ES-I3 (cell line): ENCODE results near the gene ART5.
"Not testable (repeated sequence)": the region's sequence is repeated elsewhere in the genome, so short reads cannot be mapped to it uniquely, and the experiment has no call there.

Experiments
- H3K36me3 ChIP-seq: 2 replicates; pipeline ENCODE4 v1.6.1; 2013; ENCODE audit warnings: mild to moderate bottlenecking, low read length, control low read depth, moderate library complexity; ENCODE audit not compliant: insufficient read depth
- H3K4me1 ChIP-seq: 2 replicates; pipeline ENCODE4 v1.6.1; 2013; ENCODE audit warnings: mild to moderate bottlenecking, control low read depth, low read length; ENCODE audit not compliant: insufficient read depth
- H3K9ac ChIP-seq: 2 replicates; pipeline ENCODE4 v1.6.1; 2013; ENCODE audit warnings: low read depth, mild to moderate bottlenecking, low read length, moderate library complexity
- H3K9me3 ChIP-seq: 2 replicates; pipeline ENCODE4 v1.6.1; 2013; ENCODE audit warnings: mild to moderate bottlenecking, low read length, moderate library complexity; ENCODE audit not compliant: control insufficient read depth, insufficient read depth

The ART5 gene

DNA sequence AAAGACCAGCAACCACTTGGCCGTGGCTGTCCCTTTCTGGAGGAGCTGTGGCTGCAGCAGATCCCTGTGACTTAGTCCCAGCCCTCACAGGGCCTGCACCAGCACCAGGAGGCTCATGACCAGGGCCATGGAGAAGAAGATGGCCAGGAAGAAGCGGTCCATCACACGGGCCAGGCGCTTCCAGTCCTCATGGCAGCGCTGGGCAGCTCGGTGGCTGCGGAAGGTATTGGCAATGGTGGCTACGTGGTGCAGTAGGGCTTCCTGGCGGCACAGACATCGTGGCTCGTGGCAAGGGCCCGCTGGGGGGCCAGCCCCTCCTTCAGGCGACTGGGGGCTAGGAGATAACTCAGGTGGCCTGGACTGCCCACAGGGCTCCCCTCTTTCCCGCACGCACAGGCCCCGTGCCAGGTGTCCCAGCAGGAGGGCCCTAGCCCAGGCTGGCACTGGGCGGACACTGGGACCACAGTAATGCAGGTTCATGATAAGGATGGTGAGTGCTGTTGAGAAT, 24.3 kb upstream of the ART5 start:
- no peaks in the 10 kb centered on the region for H3K4me1 ChIP-seq
- no peaks in the 10 kb centered on the region; the same call in 1 of the 2 replicates for H3K9me3 ChIP-seq
- H3K36me3 ChIP-seq: peaks cover 2% of the 10 kb centered on the region; the same call in 1 of the 2 replicates
- H3K9ac ChIP-seq: no peak overlapping the region

GRCh38 chr11:3665336-3666022, 23.7 kb upstream of the ART5 start:
- Histone ChIP-seq H3K36me3 (peaks cover 2% of the 10 kb centered on the region; the same call in 1 of the 2 replicates), H3K9me3 (no peaks in the 10 kb centered on the region; the same call in 1 of the 2 replicates), H3K9ac (no peak overlapping the region), H3K4me1 (no peaks in the 10 kb centered on the region)

- no peaks in the 10 kb centered on the region; the same call in 1 of the 2 replicates for H3K9me3 ChIP-seq
- peaks cover 2% of the 10 kb centered on the region; the same call in 1 of the 2 replicates for H3K36me3 ChIP-seq
- no peaks in the 10 kb centered on the region for H3K4me1 ChIP-seq
- no peak overlapping the region for H3K9ac ChIP-seq
Observed at GRCh38 chr11:3664032-3664630, 22.3 kb upstream of the ART5 start.

GRCh38 chr11:3662856-3663255, 21.1 kb upstream of the ART5 start:
- Histone ChIP-seq H3K9ac (no peak overlapping the region), H3K9me3 (no peaks in the 10 kb centered on the region), H3K4me1 (no peaks in the 10 kb centered on the region), H3K36me3 (no peaks in the 10 kb centered on the region)

GRCh38 chr11:3660960-3661359, 19.2 kb upstream of the ART5 start:
- Histone ChIP-seq H3K9ac (no peak overlapping the region), H3K36me3 (no peaks in the 10 kb centered on the region), H3K4me1 (no peaks in the 10 kb centered on the region), H3K9me3 (no peaks in the 10 kb centered on the region)

- Histone ChIP-seq H3K9me3 (no peaks in the 10 kb centered on the region), H3K9ac (no peak overlapping the region), H3K4me1 (no peaks in the 10 kb centered on the region), H3K36me3 (no peaks in the 10 kb centered on the region)
Observed at GRCh38 chr11:3659595-3660515, 18.1 kb upstream of the ART5 start.

DNA sequence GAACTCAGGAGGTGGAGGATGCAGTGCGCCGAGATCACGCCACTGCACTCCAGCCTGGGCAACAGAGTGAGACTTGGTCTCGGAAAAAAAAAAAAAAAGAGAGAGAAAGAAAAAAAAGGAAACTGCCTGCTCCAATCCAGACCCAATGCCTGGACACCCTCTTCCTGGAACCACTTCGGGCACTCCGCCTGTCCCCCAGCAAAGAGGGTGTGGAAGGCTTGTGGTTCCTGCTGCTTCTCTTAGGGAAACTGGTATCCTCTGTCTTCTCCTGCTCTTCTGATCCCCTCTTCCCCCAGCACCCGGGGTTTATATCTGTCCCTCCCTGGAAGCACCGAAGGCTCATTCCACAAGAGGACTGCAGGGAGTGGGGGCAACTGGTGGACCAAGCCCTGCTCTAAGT, 16.5 kb upstream of the ART5 start:
- H3K4me1 ChIP-seq: no peaks in the 10 kb centered on the region
- no peak overlapping the region for H3K9ac ChIP-seq
- H3K9me3 ChIP-seq: no peaks in the 10 kb centered on the region
- H3K36me3 ChIP-seq: no peaks in the 10 kb centered on the region

- not testable (repeated sequence) for H3K9me3 ChIP-seq, H3K4me1 ChIP-seq, H3K9ac ChIP-seq, H3K36me3 ChIP-seq
Observed at GRCh38 chr11:3657331-3657730, 15.5 kb upstream of the ART5 start.

- no peaks in the 10 kb centered on the region for H3K4me1 ChIP-seq
Observed at GRCh38 chr11:3655547-3655946, 13.8 kb upstream of the ART5 start.

GRCh38 chr11:3652514-3652913, 10.7 kb upstream of the ART5 start:
- not testable (repeated sequence) for H3K9ac ChIP-seq, H3K36me3 ChIP-seq, H3K4me1 ChIP-seq, H3K9me3 ChIP-seq

More at GRCh38 chr11:3655547-3655946, 13.8 kb upstream of the ART5 start:
- Histone ChIP-seq H3K9me3 (no peaks in the 10 kb centered on the region), H3K36me3 (no peaks in the 10 kb centered on the region), H3K9ac (no peak overlapping the region; the same call in 1 of the 2 replicates)

- H3K4me1 ChIP-seq, H3K9me3 ChIP-seq, H3K36me3 ChIP-seq, H3K9ac ChIP-seq: not testable (repeated sequence)
Observed at GRCh38 chr11:3649374-3649773, 7.6 kb upstream of the ART5 start.

DNA sequence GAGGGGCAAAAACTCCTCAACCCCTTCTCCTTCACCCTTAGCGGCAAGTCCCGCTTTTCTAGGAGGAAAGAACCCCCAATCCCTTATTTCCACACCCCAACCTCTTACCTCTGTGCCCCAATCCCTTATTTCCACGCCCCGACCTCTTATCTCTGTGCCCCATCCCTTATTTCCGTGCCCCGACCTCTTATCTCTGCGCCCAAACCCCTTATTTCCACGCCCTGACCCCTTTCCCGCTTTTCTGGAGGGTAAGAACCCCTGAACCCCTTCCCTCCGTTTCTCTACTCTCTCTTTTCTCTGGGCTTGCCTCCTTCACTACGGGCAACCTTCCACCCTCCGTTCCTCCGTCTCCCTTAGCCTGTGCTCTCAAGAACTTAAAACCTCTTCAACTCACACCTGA, 7.1 kb upstream of the ART5 start:
- not testable (repeated sequence) for H3K36me3 ChIP-seq, H3K4me1 ChIP-seq, H3K9ac ChIP-seq, H3K9me3 ChIP-seq

- Histone ChIP-seq H3K4me1 (0 out of 2 replicates have a peak, but pooled peaks cover 5% of the 10 kb centered on the region), H3K9me3 (peaks cover 9% of the 10 kb centered on the region), H3K36me3 (no peaks in the 10 kb centered on the region), H3K9ac (no peak overlapping the region)
Observed at GRCh38 chr11:3645552-3645951, 3.8 kb upstream of the ART5 start.

DNA sequence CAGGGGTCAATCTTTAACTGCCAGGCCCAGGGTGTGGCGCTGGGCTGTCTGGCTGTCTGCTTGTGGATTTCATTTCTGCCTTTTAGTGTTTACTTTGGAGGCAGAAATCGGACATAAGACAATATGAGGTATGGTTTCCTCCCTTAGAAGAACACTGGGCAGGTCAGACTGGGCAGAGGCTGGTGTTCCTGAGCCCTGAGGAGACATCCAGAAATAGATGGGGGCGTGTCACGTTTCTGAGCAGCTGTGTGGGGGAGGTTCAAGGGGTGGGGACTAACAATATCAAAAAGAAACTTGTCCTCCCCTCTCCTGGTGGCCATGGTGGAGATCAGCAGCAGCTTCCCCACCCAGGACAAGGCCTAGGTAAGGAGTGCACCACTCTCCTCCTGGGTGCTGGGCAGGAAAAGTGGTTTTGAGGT, 3.0 kb upstream of the ART5 start, which contains the start of gene ART1:
ART1 (plus strand) TSS at position 312 of the 419 bp plus-strand sequence. CDS start 14,086 bp downstream, outside the sequence.
- Histone ChIP-seq H3K9me3 (peaks cover 9% of the 10 kb centered on the region), H3K36me3 (no peaks in the 10 kb centered on the region), H3K4me1 (0 out of 2 replicates have a peak, but pooled peaks cover 5% of the 10 kb centered on the region), H3K9ac (no peak within 1 kb of the TSS)
